Hindlimb muscle (tissue), 1 donor: ENCODE measurements around the gene KDM2A. TPM values are rescaled to one million over a fixed set of nuclear protein-coding genes. Genes with fewer than 3 reads are reported as not detected.
A peak's percentile ranks its signal among the peaks of the same experiment; 100 is the strongest.
"Not testable (repeated sequence)": the region's sequence is repeated elsewhere in the genome, so short reads cannot be mapped to it uniquely, and the experiment has no call there.

Source experiments
- DNase-seq: peaks from one replicate; pipeline ENCODE4 v3.0.0-alpha.2; 2013
- polyA plus RNA-seq: library from polyadenylated mRNA; unstranded; fragments of 120-200 nt; gene quantifications from one replicate; pipeline ENCODE4 v1.2.1, GENCODE V29; 2013; ENCODE audit not compliant: insufficient read length

The KDM2A gene
- polyA plus RNA-seq, 1 donor = 64.1 TPM

DNA sequence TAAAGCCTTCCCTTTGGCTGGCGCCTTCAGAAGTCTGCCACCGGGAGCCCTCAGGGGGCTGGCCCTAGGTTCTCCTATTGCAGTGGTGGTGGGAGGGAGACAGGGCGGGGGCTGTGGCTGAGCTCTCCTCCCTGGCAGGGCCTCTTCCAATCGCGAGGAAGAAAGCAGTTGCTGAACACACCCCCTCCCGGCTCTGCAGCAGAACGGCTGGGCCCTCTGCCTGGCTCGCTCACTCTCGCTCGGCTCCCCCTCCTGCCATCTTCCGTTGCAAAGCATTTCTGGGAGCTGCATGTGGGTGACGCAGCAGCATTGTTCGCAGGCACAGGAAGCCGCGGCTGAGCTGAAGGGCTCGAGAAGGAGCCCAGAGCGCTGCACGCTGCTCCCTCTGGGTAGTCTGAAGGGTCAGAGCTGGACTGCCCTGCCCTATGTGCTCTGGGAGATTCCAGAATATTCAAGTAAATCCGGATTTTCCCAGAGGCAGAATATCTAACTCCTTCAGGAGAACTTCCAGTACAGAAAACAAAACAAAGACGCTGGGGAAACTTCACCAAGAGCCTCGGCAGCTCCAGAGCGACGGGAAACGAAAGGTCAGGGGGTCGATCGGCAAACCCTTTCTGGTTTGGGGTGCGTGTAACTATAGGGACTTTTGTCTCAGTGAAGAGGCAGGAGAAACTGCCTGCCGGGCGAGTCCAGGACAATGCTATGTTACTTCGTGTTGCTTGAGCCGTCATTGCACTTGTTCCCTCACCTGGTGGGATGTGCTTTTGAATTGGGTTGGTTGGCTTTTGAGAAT lies 120.9 kb downstream of the KDM2A start:
- peak; percentile 96 for DNase-seq

DNA sequence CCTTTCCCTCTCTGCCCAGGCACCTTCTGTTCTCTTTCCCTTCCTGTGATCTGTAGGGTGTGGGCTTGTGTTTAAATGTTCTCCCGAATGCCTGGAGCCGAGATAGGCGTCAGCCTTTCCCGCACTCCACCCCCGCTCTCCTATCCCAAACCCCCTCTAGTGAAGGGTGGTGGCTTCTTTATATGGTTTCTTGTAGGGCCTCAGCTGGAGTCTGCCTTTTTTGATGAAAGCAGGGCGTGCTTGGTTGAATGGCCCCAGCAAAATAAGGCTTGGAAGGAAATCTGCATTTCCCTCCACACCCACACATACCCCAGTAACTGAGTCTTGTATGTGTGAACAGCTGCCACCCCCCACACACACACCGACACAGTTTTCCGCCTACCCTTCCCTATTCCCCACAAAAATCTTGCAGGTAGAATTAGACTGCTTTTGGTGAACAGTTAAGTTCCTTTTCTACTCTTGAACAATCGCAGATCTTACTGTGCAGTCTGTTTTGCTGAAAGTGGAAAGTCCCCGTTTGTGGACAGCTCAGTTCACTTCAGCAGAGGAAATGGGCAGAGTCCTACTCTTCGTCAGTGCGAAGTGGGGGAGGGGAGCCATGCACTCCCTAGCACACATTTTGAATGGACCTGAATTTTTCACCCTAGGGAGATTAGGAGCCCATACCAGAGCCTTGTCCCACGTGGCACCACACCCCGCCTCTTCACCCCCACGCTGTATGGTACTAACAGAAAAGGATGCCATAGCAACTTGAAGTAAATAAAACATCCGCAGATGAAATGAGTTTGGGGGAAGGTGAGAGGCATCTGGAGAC lies 121.7 kb downstream of the KDM2A start:
- DNase-seq = peak; percentile 64

DNA sequence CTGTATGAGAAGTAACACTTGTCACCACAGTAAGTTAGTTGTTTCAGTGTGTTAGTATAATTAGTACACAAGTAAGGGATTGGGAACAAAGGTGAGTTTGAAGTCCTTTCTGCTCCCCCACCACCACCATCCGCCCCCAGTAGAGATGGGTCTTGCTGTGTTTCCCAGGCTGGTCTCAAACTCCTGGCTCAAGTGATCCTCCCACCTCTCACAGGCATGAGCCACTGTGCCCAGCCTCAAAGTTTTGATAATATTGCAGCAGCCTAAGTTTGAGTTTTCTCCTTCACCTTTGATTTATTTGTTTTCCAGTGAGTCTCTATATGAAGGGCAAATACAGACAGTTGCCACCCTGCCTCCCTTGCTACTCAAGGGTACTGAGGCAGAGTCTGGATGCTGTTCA lies 123.5 kb downstream of the KDM2A start:
- no peak for DNase-seq

DNA sequence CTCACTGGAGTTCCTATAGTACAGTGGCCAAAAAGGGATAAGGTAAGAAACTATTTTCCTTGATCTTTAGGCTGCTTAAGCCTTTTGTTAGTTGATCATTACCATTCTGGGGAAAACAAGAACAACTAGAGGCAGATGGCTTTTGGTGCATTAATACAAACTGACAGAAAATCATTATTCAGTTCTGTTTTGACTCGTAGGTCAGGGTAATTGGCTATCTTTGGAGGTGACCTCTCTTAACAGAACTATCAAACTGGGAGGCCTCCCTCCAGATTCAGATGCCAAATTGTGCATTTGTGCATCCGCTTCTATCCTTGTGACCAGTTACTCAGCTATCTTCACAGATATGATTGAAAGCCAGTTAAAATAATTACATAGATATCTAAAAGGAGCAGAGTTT lies 124.0 kb downstream of the KDM2A start:
- DNase-seq = no peak

DNA sequence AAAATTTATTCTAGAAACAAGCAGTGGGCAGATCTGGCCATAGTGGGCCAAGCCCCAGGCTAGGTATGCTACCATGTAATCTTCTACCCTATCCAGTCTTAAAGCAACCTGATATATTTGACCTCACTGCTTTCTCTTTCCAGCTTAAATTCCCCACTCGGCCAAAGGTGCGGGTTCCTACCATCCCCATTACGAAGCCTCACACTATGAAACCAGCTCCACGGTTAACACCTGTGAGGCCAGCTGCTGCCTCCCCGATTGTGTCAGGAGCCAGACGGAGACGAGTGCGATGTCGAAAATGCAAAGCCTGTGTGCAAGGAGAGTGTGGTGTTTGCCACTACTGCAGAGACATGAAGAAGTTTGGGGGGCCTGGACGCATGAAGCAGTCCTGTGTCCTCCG lies 126.0 kb downstream of the KDM2A start:
- DNase-seq = no peak

DNA sequence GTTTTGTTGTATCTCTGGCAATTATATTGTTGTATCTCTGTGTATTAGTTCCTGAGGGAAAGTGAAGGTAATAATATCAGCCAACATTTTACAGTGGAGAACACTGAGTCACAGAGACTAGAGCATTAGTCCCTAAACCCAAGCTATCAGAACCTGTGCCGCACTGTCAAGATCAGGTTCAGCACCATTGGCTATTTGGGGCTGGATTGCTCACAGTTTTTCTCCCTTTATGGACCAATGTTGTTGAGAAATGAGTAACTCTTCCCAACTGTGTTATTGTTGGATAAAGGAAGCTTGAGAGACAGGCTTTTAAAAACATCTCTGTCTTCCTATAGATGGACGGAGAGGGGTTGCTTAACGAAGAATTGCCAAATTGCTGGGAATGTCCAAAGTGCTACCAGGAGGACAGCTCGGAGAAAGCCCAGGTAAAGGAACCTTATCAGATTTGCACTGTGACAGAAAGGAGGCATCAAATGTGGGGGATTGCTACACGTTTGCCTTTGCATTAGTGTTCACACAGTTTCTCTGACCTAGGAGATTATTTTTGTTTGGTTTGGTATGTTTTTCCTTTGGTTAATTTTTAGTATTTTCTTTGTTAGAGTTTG lies 129.0 kb downstream of the KDM2A start:
- no peak for DNase-seq

DNA sequence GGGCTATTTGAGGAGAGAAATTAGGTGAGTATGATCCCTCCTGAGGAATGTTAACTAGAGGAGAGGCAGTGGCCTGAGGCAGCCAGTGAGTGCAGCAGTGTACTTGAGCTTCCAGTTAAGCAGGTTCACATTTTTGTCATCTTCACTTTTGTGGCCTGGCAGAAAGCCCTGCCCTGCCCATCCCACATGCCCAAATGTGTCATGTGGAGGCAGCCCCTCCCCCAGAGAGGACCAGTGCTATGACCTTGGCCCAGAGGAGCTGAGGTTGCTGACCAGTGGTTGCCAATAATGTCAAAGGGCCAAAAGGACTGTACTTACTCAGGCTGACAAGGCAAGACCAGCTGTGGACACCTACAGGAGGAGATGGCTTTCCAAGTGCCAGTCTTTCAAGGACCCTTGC lies 129.6 kb downstream of the KDM2A start:
- no peak for DNase-seq

DNA sequence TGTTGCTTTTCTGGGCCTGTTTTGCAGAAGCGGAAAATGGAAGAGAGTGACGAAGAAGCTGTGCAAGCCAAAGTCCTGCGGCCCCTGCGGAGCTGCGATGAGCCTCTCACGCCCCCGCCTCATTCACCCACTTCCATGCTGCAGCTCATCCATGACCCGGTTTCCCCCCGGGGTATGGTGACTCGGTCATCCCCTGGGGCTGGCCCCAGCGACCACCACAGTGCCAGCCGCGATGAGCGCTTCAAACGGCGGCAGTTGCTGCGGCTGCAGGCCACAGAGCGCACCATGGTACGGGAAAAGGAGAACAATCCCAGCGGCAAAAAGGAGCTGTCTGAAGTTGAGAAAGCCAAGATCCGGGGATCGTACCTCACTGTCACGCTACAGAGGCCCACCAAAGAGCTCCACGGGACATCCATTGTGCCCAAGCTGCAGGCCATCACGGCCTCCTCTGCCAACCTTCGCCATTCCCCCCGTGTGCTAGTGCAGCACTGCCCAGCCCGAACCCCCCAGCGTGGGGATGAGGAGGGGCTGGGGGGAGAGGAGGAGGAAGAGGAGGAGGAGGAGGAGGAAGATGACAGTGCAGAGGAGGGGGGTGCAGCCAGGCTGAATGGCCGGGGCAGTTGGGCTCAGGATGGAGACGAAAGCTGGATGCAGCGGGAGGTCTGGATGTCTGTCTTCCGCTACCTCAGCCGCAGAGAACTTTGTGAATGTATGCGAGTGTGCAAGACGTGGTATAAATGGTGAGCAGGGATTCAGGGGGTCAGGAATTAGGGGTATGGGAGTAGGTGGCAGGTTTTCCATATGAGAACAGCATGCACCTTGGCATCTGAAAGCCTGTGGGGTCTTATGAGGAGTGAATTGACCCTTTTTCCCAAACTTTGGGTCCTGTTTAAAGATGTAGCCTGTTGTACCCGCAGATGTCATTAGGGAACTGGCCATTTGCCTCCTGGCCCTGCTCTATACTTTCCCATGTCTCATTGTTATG lies 131.3 kb downstream of the KDM2A start:
- DNase-seq = no peak

DNA sequence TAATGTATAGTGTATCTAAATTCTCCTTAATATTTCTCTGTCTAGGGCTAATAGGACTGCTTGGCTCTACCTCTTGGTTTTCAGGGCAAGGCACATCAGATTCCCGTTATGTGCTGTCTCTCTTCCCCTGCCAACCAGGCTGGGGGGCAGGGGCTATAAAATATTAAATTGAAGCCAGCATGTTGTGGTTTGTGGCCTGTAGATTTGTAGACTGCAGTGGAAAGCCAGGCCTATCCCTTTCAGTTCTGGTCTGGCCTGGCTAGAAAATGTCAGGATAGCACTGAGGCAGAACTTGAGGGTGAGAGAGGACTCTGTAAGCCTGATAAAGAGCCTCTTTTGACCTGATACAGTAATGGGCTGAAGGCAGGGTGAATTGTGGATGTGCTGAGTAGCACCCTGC lies 132.8 kb downstream of the KDM2A start:
- no peak for DNase-seq

DNA sequence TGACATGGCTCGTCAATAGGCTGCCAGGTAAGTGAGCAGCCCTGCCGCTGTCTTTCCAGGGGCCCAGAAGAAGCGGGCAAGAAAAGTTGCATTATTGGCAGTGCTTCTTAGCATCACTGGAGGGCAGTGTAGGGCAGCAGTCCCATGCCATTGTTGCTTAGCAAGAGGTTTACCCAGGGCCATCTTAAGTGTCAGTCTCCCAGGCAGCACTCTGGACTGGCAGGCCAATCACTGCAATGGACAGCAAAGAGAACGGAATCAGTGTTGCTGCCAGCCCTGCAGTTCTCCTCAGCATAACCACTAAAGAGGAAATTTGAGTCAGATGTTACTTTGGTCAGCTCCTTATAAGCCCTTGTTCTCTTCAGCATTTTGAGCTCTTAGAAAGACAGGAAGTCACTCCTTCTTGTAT lies 133.8 kb downstream of the KDM2A start:
- no peak for DNase-seq

DNA sequence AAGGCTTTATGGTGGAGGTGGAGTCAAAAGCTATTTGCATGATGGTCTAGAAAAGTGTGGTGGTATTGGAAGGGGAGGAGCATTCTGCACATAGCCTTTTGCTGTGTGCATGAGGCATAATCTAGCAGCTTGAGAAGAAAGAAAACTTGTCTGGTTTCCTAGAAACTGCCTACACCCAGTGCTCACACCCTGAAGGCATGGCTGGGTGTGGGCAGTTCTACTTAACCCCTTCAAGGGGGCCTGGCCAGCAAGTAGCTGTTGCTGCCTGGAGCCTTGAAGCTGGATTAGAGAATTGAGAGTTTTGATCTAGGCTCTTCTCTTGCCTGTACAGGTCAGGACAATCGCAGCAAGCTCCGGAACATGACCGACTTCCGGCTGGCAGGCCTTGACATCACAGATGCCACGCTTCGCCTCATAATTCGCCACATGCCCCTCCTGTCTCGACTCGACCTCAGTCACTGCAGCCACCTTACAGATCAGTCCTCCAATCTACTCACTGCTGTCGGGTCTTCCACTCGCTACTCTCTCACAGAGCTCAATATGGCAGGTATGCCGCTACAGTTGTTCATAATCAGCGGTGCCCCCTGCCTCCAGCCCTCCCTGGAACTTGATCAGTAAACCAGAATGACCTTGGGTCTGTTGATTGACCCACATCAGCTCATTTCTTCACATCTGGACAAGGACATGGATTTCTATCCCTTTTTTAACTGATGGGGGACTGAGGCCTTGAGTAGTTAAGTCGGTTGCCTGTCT lies 135.0 kb downstream of the KDM2A start:
- DNase-seq = no peak

DNA sequence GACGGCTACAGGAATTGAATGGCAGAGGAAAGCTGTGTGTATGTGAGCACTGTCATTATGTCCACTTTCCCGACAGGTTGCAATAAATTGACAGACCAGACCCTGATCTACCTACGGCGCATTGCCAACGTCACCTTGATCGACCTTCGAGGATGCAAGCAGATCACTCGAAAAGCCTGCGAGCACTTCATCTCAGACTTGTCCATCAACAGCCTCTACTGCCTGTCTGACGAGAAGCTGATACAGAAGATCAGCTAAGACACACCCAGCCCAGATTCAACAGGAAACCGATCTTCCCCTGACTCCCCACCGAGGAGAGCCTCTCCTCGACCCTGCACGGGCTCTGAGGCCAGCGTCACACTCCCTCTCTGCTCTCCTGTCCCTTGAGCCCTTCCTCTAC lies 135.7 kb downstream of the KDM2A start:
- no peak for DNase-seq

DNA sequence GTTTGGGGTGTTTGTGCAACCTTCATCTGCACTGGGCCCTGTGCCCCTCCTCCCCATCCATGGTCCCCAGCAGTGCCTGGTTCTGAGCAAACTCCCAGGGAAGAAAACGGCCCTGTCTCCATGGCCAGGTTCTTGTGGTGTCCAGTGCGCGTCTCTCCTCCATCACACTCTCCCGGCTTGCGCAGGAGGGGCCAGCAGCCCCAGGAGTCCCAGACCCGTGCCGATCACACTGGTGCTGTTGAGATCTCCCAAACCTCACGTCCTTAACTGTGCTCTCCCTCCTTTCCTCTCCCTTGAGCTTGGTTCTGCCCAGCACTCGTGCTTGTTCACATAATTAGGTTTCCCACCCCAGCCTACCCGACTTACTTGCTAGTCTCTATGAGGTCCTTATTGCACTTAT lies 136.3 kb downstream of the KDM2A start:
- no peak for DNase-seq

DNA sequence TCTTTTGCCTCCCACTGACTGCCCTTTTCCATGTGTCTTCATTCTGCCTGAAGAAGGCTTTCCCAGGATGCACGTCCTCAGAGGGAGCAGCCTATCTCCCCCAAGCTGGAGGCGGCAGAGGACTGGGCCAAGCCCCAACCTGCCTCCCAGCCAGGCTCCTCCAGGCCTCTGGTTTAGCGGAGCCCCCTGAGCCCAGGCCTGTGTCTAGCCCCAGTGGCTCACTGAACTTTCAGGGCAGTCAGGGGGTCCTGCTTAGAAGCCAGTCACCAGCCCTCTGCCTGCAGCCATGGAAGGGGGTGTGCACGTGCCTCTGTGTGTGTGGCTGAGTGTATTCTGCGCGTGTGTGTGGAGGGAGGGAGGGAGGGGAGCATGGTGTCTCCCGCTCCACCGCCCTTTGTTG lies 136.8 kb downstream of the KDM2A start:
- DNase-seq = no peak

DNA sequence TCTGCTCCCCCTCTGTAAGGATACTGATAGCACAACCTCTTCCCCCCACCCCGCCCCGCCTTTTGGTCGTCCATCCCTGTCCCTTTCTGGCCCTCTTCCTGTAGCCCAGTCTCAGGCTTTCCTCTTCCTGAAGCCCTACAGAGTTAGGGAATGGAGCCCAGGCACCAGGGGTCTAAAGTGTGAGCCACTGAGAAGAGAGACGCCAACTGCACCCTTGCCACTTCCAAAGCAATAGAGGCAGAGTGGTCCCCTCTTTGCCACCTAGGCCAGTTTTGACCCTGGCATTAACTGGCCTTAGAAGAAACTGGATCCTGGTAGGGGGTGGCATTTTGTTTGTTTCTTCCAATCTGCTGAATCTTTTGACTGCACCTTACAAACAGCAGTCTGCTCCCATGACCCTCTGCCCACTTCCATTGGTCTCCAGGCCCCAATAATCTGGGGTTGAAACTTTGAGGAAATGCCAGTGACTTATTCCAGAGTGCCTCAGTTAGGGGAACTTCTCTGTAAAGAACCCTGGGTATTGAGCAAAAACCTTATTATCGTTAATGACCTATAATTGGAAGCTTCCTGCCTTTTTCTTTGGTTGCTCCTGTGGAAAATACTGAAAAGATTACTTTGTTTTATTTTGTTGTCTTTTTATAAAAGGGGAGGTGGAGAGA lies 137.5 kb downstream of the KDM2A start:
- no peak for DNase-seq

DNA sequence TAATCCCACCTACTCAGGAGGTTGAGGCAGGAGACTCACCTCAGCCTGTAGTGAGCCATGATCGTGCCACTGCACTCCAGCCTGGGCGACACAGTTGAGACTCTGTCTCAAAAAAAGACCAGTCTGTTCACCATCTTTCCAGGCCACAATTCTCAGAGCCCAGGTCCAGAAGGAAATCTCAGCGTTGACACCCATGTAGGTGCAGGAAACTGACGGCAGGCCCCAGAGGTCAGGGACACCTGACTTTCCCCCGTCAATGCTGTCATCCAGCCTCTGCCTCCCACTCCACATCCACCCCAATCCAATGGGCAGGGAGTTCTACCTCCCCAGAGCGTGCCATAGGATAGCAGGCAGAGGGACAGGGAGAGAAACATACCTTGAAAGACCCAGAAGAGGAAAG lies 141.3 kb downstream of the KDM2A start:
- no peak for DNase-seq

DNA sequence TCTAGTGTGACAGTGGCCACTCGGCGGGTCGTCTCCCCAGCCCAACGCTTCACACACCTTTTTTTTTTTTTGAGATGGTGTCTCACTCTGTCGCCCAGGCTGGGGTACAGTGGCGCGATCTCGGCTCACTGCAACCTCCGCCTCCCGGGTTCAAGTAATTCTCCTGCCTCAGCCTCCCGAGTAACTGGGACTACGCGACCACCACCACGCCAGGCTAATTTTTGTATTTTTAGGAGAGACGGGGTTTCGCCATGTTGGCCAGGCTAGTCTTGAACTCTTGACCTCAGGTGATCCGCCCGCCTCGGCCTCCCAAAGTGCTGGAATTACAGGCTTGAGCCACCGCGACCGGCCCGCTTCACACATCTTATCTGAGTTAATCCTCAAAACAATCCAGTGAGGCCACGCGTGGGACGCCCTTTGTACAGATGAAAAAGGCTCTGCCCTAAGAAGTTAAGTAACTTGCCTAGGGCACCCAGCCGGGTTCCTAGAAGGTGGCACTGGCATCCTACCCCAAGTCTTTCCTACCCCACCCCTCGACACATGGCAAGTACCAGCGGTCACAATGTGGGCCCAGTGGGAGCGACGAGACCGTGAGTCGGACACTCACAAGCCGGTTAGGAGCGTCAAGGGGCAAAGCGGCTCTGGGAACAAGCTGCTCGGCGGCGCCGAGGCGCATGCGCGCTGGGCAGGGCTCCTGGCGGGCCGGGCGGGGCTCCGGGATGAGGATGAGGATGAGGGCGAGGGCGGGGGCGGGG lies 142.0 kb downstream of the KDM2A start:
- not testable (repeated sequence) for DNase-seq

DNA sequence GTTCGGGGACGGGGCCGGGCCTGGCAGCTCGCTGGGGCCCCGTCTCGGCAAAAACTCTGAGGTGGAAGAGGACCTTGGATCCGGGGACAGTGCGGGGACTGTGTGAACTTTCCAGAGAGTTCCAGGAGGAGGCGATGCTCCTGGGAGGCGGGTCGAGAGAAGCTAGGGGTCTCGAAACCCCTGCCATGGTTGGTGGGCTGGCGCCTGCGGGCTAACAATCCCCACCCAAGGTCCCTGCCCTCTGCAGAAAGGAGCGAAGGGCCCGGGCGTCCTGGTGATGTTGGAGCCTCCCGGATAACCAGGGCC lies 142.5 kb downstream of the KDM2A start:
- no peak for DNase-seq

DNA sequence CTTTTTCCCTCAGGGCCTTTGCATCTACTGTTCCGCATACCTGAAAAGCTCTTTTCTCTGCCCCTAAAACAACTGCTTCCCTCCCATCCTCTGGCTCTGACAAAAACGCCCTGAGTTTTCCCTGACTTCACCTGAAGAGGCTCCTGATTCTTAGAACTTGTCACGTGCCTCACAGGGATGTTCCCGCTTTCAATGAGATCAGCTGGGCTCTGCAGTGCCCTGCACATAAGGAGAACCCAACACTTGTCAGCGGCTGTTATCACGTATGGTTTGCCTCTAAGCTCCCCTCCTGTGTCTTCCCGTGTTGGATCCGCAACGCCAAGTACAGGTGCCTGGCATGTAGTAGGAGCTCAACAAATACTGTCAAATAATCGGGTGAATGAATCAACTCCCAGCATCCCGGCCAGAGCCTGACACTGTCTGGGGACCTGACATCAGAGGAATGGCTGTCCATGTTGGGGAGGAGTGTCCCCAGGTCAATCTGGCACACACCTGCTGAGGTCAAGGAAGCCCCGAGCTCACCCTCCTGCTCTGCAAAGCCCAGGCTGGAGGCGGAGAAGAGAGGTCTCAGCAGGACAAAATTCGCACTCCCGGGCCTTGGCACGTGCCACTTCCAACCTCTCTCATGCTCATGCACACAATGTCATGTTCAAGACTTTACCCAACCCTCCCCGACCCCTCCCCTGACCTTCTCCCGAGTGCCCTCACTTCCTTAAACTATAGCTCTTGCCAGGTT lies 143.1 kb downstream of the KDM2A start:
- DNase-seq = no peak
